Measurements from ENCODE around the gene SIPA1. TPM values are rescaled to one million over a fixed set of nuclear protein-coding genes. Genes with fewer than 3 reads are reported as not detected.

The SIPA1 gene
- total RNA-seq, 4 donors from 2014 or later, result 40.7 to 56.3 (median 45.8) TPM

DNA sequence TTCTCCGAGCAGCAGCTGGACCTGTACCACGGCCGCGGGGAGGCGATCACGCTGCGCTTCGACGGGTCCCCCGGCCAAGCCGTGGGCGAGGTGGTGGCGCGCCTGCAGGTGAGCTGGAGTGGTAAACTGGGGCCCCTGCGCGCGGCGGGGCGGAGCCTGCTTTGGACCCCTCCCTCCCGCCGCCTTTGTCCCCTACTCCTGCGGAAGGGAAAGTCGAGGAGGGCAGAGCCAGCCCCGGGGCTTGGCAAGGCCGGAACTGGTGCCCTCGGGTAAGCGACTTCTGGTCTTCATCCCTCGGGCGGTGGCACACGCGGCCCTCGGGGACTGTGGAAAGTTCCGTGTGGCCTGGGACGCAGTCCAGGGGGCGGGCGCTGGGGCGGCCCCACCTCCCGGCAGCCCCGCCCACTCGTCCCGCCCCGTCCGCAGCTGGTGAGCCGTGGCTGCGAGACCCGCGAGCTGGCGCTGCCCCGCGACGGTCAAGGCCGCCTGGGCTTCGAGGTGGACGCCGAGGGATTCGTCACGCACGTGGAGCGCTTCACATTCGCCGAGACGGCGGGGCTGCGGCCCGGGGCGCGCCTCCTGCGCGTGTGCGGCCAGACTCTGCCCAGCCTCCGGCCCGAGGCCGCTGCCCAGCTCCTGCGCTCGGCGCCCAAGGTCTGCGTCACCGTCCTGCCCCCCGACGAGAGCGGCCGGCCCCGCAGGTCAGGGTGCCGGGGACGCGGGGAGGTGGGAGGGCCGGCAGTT is 9.2 kb downstream of the SIPA1 start:
- H3K4me3 ChIP-seq, result peak overlapping the region; percentile 32 to 52 (median 42)
- peaks cover 3 to 91% (median 82%) of the 10 kb centered on the region in 4 donors for H3K36me3 ChIP-seq
- DNase-seq (ENCODE audit: extremely low spot score), result no peak
- no peaks in the 10 kb centered on the region for H3K27me3 ChIP-seq
- H3K4me1 ChIP-seq, result peaks cover 17 to 62% (median 55%) of the 10 kb centered on the region in 4 donors
- H3K9me3 ChIP-seq, result no peaks in the 10 kb centered on the region
- TF ChIP-seq POLR2A (IDR thresholded peaks at IDR 0.05; ENCODE audit: low read depth) (no peak), POLR2AphosphoS5 (IDR thresholded peaks at IDR 0.05) (no peak), EP300 (IDR thresholded peaks at IDR 0.05) (no peak)
- TF ChIP-seq, protein P1, sequence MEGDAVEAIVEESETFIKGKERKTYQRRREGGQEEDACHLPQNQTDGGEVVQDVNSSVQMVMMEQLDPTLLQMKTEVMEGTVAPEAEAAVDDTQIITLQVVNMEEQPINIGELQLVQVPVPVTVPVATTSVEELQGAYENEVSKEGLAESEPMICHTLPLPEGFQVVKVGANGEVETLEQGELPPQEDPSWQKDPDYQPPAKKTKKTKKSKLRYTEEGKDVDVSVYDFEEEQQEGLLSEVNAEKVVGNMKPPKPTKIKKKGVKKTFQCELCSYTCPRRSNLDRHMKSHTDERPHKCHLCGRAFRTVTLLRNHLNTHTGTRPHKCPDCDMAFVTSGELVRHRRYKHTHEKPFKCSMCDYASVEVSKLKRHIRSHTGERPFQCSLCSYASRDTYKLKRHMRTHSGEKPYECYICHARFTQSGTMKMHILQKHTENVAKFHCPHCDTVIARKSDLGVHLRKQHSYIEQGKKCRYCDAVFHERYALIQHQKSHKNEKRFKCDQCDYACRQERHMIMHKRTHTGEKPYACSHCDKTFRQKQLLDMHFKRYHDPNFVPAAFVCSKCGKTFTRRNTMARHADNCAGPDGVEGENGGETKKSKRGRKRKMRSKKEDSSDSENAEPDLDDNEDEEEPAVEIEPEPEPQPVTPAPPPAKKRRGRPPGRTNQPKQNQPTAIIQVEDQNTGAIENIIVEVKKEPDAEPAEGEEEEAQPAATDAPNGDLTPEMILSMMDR (IDR thresholded peaks at IDR 0.05), result no peak
- intact Hi-C loops (cut with DNase I), result no loop called here
- WGBS, result 32% methylated on average over 49 of the region's 87 CpGs
- peak overlapping the region; percentile 45 to 66 (median 57) for H3K27ac ChIP-seq (replicated peaks in 1 of 4)

DNA sequence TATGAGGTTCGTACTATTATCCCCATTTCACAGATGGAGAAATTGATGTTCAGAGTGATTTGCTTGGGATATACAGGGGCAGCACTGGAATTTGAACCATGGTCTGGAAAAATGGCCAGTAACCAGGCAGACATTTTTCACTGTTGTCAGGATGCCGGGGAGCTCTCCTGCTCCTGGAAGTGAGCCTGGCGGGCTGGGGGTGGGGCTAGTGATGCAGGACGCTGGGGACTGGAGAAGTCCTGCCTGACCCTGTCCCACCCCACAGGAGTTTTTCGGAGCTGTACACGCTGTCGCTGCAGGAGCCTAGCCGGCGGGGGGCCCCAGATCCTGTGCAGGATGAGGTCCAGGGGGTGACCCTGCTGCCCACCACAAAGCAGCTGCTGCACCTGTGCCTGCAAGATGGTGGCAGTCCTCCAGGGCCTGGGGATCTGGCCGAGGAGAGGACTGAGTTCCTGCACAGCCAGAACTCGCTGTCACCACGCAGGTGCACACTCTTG is 11.1 kb downstream of the SIPA1 start:
- intact Hi-C loops (cut with DNase I), result no loop called here
- Histone ChIP-seq H3K27ac (replicated peaks in 1 of 4) (peak overlapping the region in 3 of 4 donors; percentile 10 to 97 (median 47)), H3K9me3 (no peaks in the 10 kb centered on the region), H3K4me1 (peaks cover 29 to 71% (median 64%) of the 10 kb centered on the region in 4 donors), H3K4me3 (no peak overlapping the region), H3K36me3 (peaks cover under 1 to 78% (median 68%) of the 10 kb centered on the region in 4 donors), H3K27me3 (no peaks in the 10 kb centered on the region)
- DNase-seq (ENCODE audit: extremely low spot score), result no peak
- WGBS, result 55% methylated on average over 11 of the region's 12 CpGs
- TF ChIP-seq, protein P1 (IDR thresholded peaks at IDR 0.05), result no peak
- no peak for TF ChIP-seq EP300 (IDR thresholded peaks at IDR 0.05)
- no peak for TF ChIP-seq POLR2A (IDR thresholded peaks at IDR 0.05; ENCODE audit: low read depth)
- no peak for TF ChIP-seq POLR2AphosphoS5 (IDR thresholded peaks at IDR 0.05)

DNA sequence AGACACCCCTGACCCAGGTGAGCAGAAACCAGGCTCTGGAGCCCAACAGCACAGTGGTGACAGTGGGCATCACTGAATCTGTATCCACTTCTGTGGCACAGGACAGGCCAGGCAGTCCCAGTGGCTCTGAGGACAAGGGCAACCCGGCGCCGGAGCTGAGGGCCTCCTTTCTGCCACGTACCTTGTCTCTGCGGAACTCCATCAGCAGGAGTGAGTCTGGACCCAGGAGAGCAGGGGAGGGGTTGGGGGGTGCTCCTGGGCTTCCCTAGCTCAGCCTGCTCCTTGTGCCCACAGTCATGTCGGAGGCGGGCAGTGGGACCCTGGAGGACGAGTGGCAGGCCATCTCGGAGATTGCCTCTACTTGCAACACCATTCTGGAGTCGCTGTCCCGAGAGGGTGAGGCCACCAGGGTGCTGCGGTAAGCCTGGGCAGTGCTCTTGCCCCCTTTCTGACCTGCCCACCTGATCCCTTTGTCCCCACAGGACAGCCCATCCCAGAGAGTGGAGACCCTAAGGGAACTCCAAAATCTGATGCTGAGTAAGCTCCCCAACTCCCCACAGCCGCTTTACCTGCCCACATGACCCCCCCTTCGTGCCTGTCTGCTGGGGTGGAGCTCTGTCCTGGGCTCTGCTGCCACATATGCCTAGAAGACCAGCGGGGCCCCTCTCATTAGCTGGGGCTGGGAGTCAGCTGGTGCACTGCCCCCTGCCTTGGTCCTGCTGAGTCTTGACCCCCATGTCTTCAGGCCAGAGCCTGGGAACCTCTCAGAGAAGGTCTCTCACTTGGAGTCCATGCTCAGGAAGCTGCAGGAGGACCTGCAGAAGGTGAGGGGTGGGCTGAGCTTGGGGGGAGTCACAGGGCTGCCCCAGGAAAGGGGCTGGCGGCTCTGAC is 12.0 kb downstream of the SIPA1 start:
- H3K27me3 ChIP-seq, result no peaks in the 10 kb centered on the region
- H3K9me3 ChIP-seq, result no peaks in the 10 kb centered on the region
- H3K4me3 ChIP-seq, result no peak overlapping the region
- peaks cover 9 to 78% (median 68%) of the 10 kb centered on the region in 4 donors for H3K36me3 ChIP-seq
- H3K4me1 ChIP-seq, result peaks cover 38 to 80% (median 71%) of the 10 kb centered on the region in 4 donors
- TF ChIP-seq POLR2AphosphoS5 (IDR thresholded peaks at IDR 0.05), result no peak
- no peak for TF ChIP-seq EP300 (IDR thresholded peaks at IDR 0.05)
- no peak for TF ChIP-seq POLR2A (IDR thresholded peaks at IDR 0.05; ENCODE audit: low read depth)
- TF ChIP-seq, protein P1 (IDR thresholded peaks at IDR 0.05), result no peak
- intact Hi-C loops (cut with DNase I), result no loop called here
- WGBS, result 86% methylated on average over 9 of the region's 16 CpGs
- peak overlapping the region in 3 of 4 donors; percentile 91 to 97 (median 95) for H3K27ac ChIP-seq (replicated peaks in 1 of 4)
- no peak for DNase-seq (ENCODE audit: extremely low spot score)

DNA sequence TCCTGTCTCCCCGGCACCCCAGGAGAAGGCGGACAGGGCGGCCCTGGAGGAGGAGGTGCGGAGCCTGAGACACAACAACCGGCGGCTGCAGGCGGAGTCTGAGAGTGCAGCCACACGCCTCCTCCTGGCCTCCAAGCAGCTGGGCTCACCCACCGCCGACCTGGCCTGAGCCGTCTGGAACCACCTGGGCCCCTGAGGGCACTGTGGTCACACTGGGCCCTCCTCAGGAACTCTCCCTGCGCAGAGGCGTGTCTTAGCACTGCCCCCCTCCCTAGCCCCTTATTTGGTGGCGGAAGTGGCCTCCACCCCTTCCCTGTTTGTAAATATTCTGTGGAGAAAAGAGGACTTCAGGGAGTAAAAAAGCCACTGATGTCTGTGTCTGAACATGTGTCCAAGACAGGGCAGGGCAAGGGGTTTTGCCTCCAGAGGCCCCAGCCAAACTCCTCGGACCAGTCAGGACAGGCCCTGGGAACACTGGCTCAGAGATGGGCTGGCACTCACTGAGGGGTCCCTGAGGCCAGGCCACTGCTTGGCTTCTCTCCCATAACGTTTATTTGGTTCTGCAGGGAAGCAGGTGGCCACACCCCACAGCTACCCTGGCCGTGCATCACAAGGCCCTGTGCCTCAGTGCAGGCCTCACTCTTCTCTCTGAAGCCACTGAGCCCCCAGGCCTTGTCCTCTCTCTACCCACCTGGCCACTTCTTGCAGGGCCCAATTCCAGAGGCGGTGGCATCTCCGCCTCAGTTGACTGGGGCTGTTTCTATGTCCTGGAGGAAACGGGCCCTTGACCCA is 12.8 kb downstream of the SIPA1 start:
- WGBS, result 80% methylated on average over 19 of the region's 20 CpGs
- H3K9me3 ChIP-seq, result no peaks in the 10 kb centered on the region
- TF ChIP-seq POLR2AphosphoS5 (IDR thresholded peaks at IDR 0.05) (no peak), POLR2A (IDR thresholded peaks at IDR 0.05; ENCODE audit: low read depth) (no peak), EP300 (IDR thresholded peaks at IDR 0.05) (no peak)
- TF ChIP-seq, protein P1 (IDR thresholded peaks at IDR 0.05), result no peak
- H3K36me3 ChIP-seq, result peaks cover 18 to 78% (median 68%) of the 10 kb centered on the region in 4 donors
- no peak overlapping the region for H3K4me3 ChIP-seq
- H3K27ac ChIP-seq (replicated peaks in 1 of 4), result peak overlapping the region; percentile 91 to 97 (median 94)
- intact Hi-C loops (cut with DNase I), result no loop called here
- no peak for DNase-seq (ENCODE audit: extremely low spot score)
- H3K27me3 ChIP-seq, result no peaks in the 10 kb centered on the region
- H3K4me1 ChIP-seq, result peaks cover 40 to 82% (median 74%) of the 10 kb centered on the region in 4 donors
